ENCODE results near the gene GHRHR.

DNA sequence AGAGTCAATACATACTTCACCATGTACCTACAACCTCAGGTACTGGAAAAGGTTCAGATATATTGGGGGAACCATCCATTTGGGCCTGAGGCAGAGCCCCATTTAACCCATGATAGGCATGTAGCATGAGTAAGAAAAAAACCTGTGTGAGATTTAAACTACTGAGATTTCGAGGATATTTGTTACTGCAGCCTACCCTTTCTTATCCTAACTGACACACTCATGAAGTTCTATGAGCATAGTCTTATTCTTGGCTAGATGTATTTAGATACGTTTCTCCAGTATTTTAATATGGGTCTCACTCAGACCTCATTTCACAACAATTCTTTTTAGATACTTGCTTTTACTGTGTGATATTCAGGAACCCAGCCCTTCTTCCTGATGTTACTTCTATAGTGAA lies 39.3 kb downstream of the GHRHR start:
- TF ChIP-seq, protein P1, sequence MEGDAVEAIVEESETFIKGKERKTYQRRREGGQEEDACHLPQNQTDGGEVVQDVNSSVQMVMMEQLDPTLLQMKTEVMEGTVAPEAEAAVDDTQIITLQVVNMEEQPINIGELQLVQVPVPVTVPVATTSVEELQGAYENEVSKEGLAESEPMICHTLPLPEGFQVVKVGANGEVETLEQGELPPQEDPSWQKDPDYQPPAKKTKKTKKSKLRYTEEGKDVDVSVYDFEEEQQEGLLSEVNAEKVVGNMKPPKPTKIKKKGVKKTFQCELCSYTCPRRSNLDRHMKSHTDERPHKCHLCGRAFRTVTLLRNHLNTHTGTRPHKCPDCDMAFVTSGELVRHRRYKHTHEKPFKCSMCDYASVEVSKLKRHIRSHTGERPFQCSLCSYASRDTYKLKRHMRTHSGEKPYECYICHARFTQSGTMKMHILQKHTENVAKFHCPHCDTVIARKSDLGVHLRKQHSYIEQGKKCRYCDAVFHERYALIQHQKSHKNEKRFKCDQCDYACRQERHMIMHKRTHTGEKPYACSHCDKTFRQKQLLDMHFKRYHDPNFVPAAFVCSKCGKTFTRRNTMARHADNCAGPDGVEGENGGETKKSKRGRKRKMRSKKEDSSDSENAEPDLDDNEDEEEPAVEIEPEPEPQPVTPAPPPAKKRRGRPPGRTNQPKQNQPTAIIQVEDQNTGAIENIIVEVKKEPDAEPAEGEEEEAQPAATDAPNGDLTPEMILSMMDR (IDR thresholded peaks at IDR 0.05): no peak
- no peak for TF ChIP-seq POLR2A (IDR thresholded peaks at IDR 0.05)
